ENCODE results near the gene SC5D. TPM values are rescaled to one million over a fixed set of nuclear protein-coding genes. Genes with fewer than 3 reads are reported as not detected.

SC5D gene
- total and polyA plus RNA-seq, 8 donors = 7.7 to 18.5 (median 11.6) TPM

DNA sequence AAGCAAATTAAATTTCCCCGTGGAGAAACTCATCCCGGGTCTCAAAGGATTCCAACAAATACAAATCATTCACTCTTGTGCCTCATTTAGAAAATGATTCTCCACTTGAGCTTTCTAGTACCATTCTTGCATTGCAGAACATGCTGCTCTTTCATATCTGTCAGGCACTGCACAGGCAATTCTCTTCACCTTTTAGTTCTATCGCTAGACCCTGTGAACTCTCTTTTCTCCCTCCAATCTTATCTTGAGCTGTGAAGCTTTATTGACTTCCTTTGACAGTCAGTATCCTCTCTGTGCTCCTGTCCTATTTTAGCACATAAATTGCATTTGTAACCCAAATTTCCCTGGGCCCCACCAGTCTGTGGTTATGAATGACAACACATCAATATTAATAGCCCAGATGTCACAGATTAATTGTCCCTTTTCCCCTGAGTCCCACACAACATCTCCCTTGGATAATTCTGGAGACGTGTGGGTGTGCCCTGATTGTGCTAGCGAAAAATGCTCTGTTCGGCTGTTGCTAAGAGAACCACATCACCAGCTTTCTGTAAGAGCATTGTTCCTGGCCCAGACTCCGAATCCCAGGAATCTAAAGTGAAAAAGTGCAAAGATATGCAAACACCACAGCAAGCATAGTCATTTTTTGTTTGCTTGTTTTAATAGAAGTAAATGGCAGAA, 22.4 kb upstream of the SC5D start:
- ATAC-seq = no peak
- Histone ChIP-seq H3K9me3 (no peaks in the 10 kb centered on the region), H3K4me3 (no peak overlapping the region), H3K27me3 (peaks cover 0 to 3% (median 0%) of the 10 kb centered on the region in 4 donors), H3K4me1 (no peaks in the 10 kb centered on the region), H3K36me3 (no peaks in the 10 kb centered on the region), H3K27ac (no peak overlapping the region)
- no peak for TF ChIP-seq CTCF (IDR thresholded peaks at IDR 0.05)
- no peak for FAIRE-seq
- DNase-seq = no peak
- WGBS, 2 donors = 48 to 50% methylated on average over 7 of the region's 7 CpGs
- intact Hi-C loops (cut with DNase I) = no loop called here

DNA sequence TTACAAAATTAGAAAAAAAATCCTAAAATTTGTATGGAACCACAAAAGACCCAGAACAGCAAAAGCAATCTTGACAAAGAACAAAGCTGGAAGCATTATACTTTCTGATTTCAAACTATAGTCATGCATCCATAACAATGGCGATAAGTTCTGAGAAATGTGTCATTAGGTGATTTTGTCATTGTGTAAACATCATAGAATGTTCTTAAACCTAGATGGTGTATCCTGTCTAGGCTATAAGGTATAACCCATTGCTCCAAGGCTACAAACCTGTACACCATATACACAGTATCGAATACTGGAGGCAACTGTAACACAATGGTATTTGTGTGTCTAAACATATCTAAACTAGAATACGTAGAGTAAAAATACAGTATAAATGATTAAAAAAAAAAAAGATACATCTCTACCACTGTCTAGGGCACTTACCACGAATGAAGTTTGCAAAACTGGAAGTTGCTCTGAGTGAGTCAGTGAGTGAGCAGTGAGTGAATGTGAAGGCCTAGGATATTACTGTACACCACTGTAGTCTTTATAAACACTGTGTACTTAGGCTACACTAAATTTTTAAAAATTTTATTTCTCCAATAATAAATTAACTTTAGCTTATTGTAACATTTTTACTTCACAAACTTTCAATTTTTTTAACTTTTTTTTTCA, 18.1 kb upstream of the SC5D start:
- intact Hi-C loops (cut with DNase I) = no loop called here
- no peak for TF ChIP-seq CTCF (IDR thresholded peaks at IDR 0.05)
- FAIRE-seq = no peak
- Histone ChIP-seq H3K4me1 (no peaks in the 10 kb centered on the region), H3K9me3 (no peaks in the 10 kb centered on the region), H3K36me3 (no peaks in the 10 kb centered on the region), H3K27ac (no peak overlapping the region), H3K27me3 (peaks cover 0 to 3% (median 0%) of the 10 kb centered on the region in 4 donors), H3K4me3 (no peak overlapping the region)
- no peak for ATAC-seq
- 74 to 79% methylated on average over 4 of the region's 4 CpGs for WGBS, 2 donors
- DNase-seq = no peak

GRCh38 chr11:121281698-121282097, 10.9 kb upstream of the SC5D start:
- TF ChIP-seq CTCF (IDR thresholded peaks at IDR 0.05) = no peak
- no peaks in the 10 kb centered on the region for H3K4me1 ChIP-seq
- no peaks in the 10 kb centered on the region for H3K27me3 ChIP-seq
- ATAC-seq (no peak), FAIRE-seq (no peak), DNase-seq (no peak)
- 87 to 96% methylated on average over 5 of the region's 5 CpGs for WGBS, 2 donors
- intact Hi-C loops (cut with DNase I) = no loop called here
- no peaks in the 10 kb centered on the region for H3K9me3 ChIP-seq
- H3K36me3 ChIP-seq = no peaks in the 10 kb centered on the region
- no peak overlapping the region for H3K27ac ChIP-seq
- no peak overlapping the region for H3K4me3 ChIP-seq

GRCh38 chr11:121282386-121282785, 10.2 kb upstream of the SC5D start:
- 44 to 59% methylated on average over 4 of the region's 4 CpGs for WGBS, 2 donors
- no peak for FAIRE-seq
- H3K4me3 ChIP-seq = no peak overlapping the region
- H3K27me3 ChIP-seq = no peaks in the 10 kb centered on the region
- no peak for ATAC-seq
- no peaks in the 10 kb centered on the region for H3K36me3 ChIP-seq
- no peak for TF ChIP-seq CTCF (IDR thresholded peaks at IDR 0.05)
- no peaks in the 10 kb centered on the region for H3K4me1 ChIP-seq
- DNase-seq = no peak
- intact Hi-C loops (cut with DNase I) = no loop called here
- H3K27ac ChIP-seq = no peak overlapping the region
- no peaks in the 10 kb centered on the region for H3K9me3 ChIP-seq

DNA sequence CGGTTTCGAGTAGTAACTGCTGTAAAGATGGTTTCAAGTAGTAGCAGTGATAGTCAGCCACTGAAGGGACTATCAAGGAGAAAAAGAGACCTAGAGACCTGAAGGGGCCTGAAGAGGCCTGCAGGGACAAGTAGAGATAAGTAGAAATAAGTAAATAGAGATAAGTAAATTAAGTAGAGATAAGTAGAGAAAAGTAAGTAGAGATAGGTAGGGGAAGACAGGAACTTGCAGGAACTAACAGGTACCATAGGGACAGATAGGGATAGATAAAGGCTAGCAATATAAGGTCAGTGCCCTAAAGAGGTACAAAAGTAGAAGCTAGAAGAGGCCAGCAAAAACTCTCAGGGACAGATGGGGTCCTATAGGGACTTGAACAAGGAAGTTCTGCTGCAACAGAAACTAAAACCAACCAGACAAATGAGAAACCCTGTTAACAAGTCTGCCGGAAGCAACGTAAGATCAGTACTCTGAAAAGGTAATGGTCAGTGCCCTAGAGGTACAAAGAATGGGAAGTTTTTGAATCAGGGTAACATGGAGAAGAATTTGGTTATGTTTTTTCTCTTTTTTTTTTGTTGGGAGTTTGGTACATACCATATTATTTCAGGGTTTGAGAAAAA, 9.6 kb upstream of the SC5D start:
- TF ChIP-seq CTCF (IDR thresholded peaks at IDR 0.05) = no peak
- H3K27ac ChIP-seq = no peak overlapping the region
- ATAC-seq (no peak), DNase-seq (no peak), FAIRE-seq (no peak)
- H3K36me3 ChIP-seq = no peaks in the 10 kb centered on the region
- no peaks in the 10 kb centered on the region for H3K4me1 ChIP-seq
- H3K27me3 ChIP-seq = no peaks in the 10 kb centered on the region
- H3K9me3 ChIP-seq = no peaks in the 10 kb centered on the region
- no peak overlapping the region for H3K4me3 ChIP-seq
- intact Hi-C loops (cut with DNase I) = no loop called here
- WGBS, 2 donors = 75 to 79% methylated on average over 4 of the region's 4 CpGs

All from pancreas (tissue), 10 donors.